B cell (primary cell): ENCODE results near the gene GRID2. TPM values are rescaled to one million over a fixed set of nuclear protein-coding genes. Genes with fewer than 3 reads are reported as not detected.

Source experiments
- ATAC-seq: fragments of 200-7000 bp; cut with Tn5 transposase; one replicate; pipeline ENCODE4 v1.10.0; 2021; ENCODE audit warnings: low read depth, mild to moderate bottlenecking, moderate number of reproducible peaks, moderate library complexity
- CTCF ChIA-PET: fragments of 350-600 bp; sonication (Branson Sonifier 250); formaldehyde crosslinking; loops from one replicate; lab custom pipeline; 2021; ENCODE audit warnings: antibody characterized with exemption, inconsistent platforms; lab: Charles Lee
- POLR2A ChIA-PET: fragments of 350-600 bp; sonication (Branson Sonifier 250); formaldehyde crosslinking; loops from one replicate; lab custom pipeline; 2021; ENCODE audit warnings: antibody characterized with exemption; lab: Charles Lee
- DNase-seq: peaks from one replicate; pipeline ENCODE4 v3.0.0; 2013
- H2AFZ ChIP-seq: 2 replicates; pipeline ENCODE4 v1.6.1; 2012; ENCODE audit warnings: mild to moderate bottlenecking, low read depth, low read length; ENCODE audit not compliant: insufficient read depth, poor library complexity, severe bottlenecking
- H3K27ac ChIP-seq, 2 donors: 1 replicate in 1 of 2; 2 replicates in 1 of 2; pipeline ENCODE4 v1.5.1; 2012 to 2013; ENCODE audit warnings: low read length in 2 of 2, mild to moderate bottlenecking in 2 of 2, moderate library complexity in 1 of 2
- H3K27me3 ChIP-seq, 4 experiments: fragments of 200-600 bp in 1 of 4; sonication (generic) in 1 of 4; replicated peaks in 1 of 4; 1 replicate in 2 of 4; 2 replicates in 2 of 4; pipeline versions ENCODE4 v1.6.1 to v1.7.0; 2013 to 2016; ENCODE audit warnings: low read length in 3 of 4, mild to moderate bottlenecking in 2 of 4, mixed read lengths in 1 of 4, moderate library complexity in 1 of 4; ENCODE audit not compliant: insufficient read depth in 4 of 4, control insufficient read depth in 3 of 4; ENCODE audit errors: control extremely low read depth in 1 of 4
- H3K36me3 ChIP-seq, 2 experiments: replicated peaks in 1 of 2; 1 replicate in 1 of 2; 2 replicates in 1 of 2; pipeline versions ENCODE4 v1.6.1 to v1.7.1; 2013; ENCODE audit warnings: low read length in 1 of 2; ENCODE audit not compliant: insufficient read depth in 2 of 2, control insufficient read depth in 1 of 2; ENCODE audit errors: control extremely low read depth in 1 of 2, extremely low read depth in 1 of 2
- H3K4me1 ChIP-seq, 2 donors: fragments of 200-600 bp in 1 of 2; sonication (generic) in 1 of 2; 1 replicate in 1 of 2; 2 replicates in 1 of 2; pipeline versions ENCODE4 v1.5.1 to v1.6.1; 2013 to 2017; ENCODE audit warnings: low read length in 2 of 2; ENCODE audit not compliant: control insufficient read depth in 2 of 2, insufficient read depth in 2 of 2
- H3K4me2 ChIP-seq: replicated peaks from 2 replicates; pipeline ENCODE3; 2012; ENCODE audit warnings: mild to moderate bottlenecking, low read depth, low read length; ENCODE audit not compliant: poor library complexity, severe bottlenecking
- H3K4me3 ChIP-seq, 5 experiments: fragments of 200-600 bp in 1 of 5; sonication (generic) in 1 of 5; 1 replicate in 3 of 5; 2 replicates in 2 of 5; pipeline versions ENCODE4 v1.5.1 to v1.7.0; 2011 to 2016; ENCODE audit warnings: low read length in 4 of 5, mild to moderate bottlenecking in 4 of 5, low read depth in 2 of 5, control low read depth in 1 of 5, moderate library complexity in 1 of 5; ENCODE audit not compliant: insufficient read depth in 1 of 5; ENCODE audit errors: control extremely low read depth in 1 of 5, extremely low read depth in 1 of 5
- H3K79me2 ChIP-seq: fragments of 200-600 bp; sonication (generic); one replicate; pipeline ENCODE4 v1.6.0; 2016; ENCODE audit warnings: low read length; ENCODE audit not compliant: control insufficient read depth, insufficient read depth
- H3K9ac ChIP-seq: fragments of 200-600 bp; sonication (generic); 2 replicates; pipeline ENCODE4 v1.6.1; 2017; ENCODE audit warnings: mild to moderate bottlenecking, low read length, moderate library complexity
- H3K9me3 ChIP-seq, 3 donors: one replicate each; pipeline versions ENCODE4 v1.6.1 to v1.7.1; 2013; ENCODE audit warnings: low read length in 2 of 3; ENCODE audit not compliant: control insufficient read depth in 2 of 3, insufficient read depth in 1 of 3; ENCODE audit errors: control extremely low read depth in 1 of 3
- H4K20me1 ChIP-seq: 2 replicates; pipeline ENCODE4 v1.6.0; 2012; ENCODE audit warnings: mild to moderate bottlenecking, low read length; ENCODE audit not compliant: insufficient read depth, control insufficient read depth, poor library complexity, severe bottlenecking
- H3K27ac Mint-ChIP-seq: one replicate; pipeline ENCODE4 v1.8.0; 2021; ENCODE audit warnings: mixed read lengths
- H3K27me3 Mint-ChIP-seq: one replicate; pipeline ENCODE4 v1.8.0; 2021; ENCODE audit warnings: mixed read lengths
- H3K4me1 Mint-ChIP-seq: one replicate; pipeline ENCODE4 v1.8.0; 2021; ENCODE audit warnings: mixed read lengths
- H3K4me3 Mint-ChIP-seq: one replicate; pipeline ENCODE4 v1.8.0; 2021; ENCODE audit warnings: mixed read lengths
- H3K9me3 Mint-ChIP-seq: one replicate; pipeline ENCODE4 v1.8.0; 2022; ENCODE audit warnings: mixed read lengths; ENCODE audit not compliant: insufficient read depth
- EZH2 ChIP-seq: IDR thresholded peaks from 2 replicates; pipeline ENCODE4 v1.6.1; 2012; ENCODE audit warnings: borderline replicate concordance, low read depth, mild to moderate bottlenecking, moderate library complexity, low read length; ENCODE audit not compliant: insufficient read depth, poor library complexity, severe bottlenecking
- WGBS: methylation state at CpG from one replicate; pipeline ENCODE4 v1.1.5; 2013; ENCODE audit warnings: missing lambda C conversion rate; ENCODE audit not compliant: insufficient coverage; 5-methylcytosine and 5-hydroxymethylcytosine counted together
- intact Hi-C: fragments of 100-400 bp; cut with micrococcal nuclease; formaldehyde crosslinking; loops from one replicate; pipeline ENCODE4 v1.10.0; 2022
- polyA plus RNA-seq: library from polyadenylated mRNA; depleted of rRNA; stranded (reverse); fragments of >200 nt; gene quantifications from 2 replicates; pipeline ENCODE4 v1.2.3, GENCODE V29; 2012
- total RNA-seq, 2 donors: library from RNA; stranded (reverse); fragments of 120-200 nt in 1 of 2; gene quantifications; 1 replicate in 1 of 2; 2 replicates in 1 of 2; pipeline versions ENCODE4 v1.2.3 to v1.2.4, GENCODE V29; 2013 to 2022
- TF ChIP-seq, protein P1 (sequence below): fragments of 200-600 bp; IDR thresholded peaks from one replicate; pipeline ENCODE4 v1.8.0; 2022; ENCODE audit warnings: antibody characterized with exemption, mild to moderate bottlenecking

The GRID2 gene
- total and polyA plus RNA-seq, 2 donors (not counting 1 experiment from before 2014, with no cell fraction given): not detected

DNA sequence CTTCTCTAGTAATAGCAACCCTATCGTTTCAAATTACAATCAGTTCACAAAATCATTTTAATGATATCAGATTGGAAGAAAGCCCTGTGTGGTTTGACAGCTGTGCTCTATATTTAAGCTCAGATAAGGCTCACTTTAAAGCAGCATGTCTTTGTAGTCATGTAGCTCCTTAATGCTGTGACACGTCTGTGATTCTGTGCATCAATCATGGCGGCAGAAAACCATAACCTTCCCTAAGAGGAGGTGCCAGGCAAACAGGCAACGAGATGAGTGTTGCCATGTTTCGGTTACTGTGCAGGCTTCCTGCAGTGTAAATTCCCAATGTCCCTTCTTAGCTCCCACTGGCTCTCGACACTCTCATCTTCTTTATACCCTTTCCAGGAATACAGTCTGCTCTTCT is 212.7 kb downstream of the GRID2 start:
- H3K9me3 Mint-ChIP-seq: peaks cover 2% of the 10 kb centered on the region
- no peak overlapping the region for H3K27ac Mint-ChIP-seq
- POLR2A ChIA-PET: no interaction called here
- DNase-seq (no peak), ATAC-seq (no peak)
- 83% methylated on average over 2 of the region's 6 CpGs for WGBS
- intact Hi-C loops: no loop called here
- Histone ChIP-seq H3K9ac (no peak overlapping the region), H3K79me2 (no peaks in the 10 kb centered on the region), H3K4me3 (no peak overlapping the region), H3K27me3 (no peaks in the 10 kb centered on the region), H2AFZ (no peak overlapping the region), H4K20me1 (no peaks in the 10 kb centered on the region), H3K4me1 (no peaks in the 10 kb centered on the region), H3K36me3 (no peaks in the 10 kb centered on the region), H3K27ac (no peak overlapping the region), H3K4me2 (no peak overlapping the region), H3K9me3 (no peaks in the 10 kb centered on the region)
- no peak overlapping the region for H3K4me3 Mint-ChIP-seq
- CTCF ChIA-PET: no interaction called here
- TF ChIP-seq, protein P1, sequence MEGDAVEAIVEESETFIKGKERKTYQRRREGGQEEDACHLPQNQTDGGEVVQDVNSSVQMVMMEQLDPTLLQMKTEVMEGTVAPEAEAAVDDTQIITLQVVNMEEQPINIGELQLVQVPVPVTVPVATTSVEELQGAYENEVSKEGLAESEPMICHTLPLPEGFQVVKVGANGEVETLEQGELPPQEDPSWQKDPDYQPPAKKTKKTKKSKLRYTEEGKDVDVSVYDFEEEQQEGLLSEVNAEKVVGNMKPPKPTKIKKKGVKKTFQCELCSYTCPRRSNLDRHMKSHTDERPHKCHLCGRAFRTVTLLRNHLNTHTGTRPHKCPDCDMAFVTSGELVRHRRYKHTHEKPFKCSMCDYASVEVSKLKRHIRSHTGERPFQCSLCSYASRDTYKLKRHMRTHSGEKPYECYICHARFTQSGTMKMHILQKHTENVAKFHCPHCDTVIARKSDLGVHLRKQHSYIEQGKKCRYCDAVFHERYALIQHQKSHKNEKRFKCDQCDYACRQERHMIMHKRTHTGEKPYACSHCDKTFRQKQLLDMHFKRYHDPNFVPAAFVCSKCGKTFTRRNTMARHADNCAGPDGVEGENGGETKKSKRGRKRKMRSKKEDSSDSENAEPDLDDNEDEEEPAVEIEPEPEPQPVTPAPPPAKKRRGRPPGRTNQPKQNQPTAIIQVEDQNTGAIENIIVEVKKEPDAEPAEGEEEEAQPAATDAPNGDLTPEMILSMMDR: no peak
- no peak for TF ChIP-seq EZH2
- H3K27me3 Mint-ChIP-seq: no peaks in the 10 kb centered on the region
- H3K4me1 Mint-ChIP-seq: no peaks in the 10 kb centered on the region

DNA sequence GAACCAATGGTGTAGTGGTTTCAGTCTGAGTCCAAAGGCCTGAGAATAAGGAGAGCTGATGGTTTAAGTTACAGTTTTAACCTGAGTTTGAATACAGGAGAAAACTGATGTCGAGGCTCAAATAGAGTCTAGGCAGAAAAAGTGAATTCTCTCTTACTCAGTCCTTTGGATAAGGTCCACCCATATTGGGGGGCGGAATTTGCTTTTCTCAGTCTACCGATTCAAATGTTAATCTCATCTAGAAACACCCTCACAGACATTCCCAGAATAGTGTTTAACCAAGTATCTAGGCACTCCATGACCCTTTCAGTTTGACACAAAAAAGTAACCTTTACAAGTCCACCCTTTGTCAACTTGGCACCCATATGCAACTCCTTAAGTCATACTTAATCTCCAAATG is 216.0 kb downstream of the GRID2 start:
- WGBS: 92% methylated on average over 2 of the region's 3 CpGs
- Mint-ChIP-seq H3K4me1 (no peaks in the 10 kb centered on the region), H3K27ac (no peak overlapping the region), H3K4me3 (no peak overlapping the region), H3K9me3 (no peaks in the 10 kb centered on the region), H3K27me3 (no peaks in the 10 kb centered on the region)
- Histone ChIP-seq H2AFZ (no peak overlapping the region), H3K4me2 (no peak overlapping the region), H3K27ac (no peak overlapping the region), H3K9ac (no peak overlapping the region), H3K79me2 (no peaks in the 10 kb centered on the region), H3K36me3 (no peaks in the 10 kb centered on the region), H3K4me3 (no peak overlapping the region), H3K4me1 (no peaks in the 10 kb centered on the region), H3K9me3 (no peaks in the 10 kb centered on the region), H3K27me3 (no peaks in the 10 kb centered on the region), H4K20me1 (no peaks in the 10 kb centered on the region)
- ChIA-PET CTCF (no interaction called here), POLR2A (no interaction called here)
- no peak for ATAC-seq
- intact Hi-C loops: no loop called here
- no peak for DNase-seq
- TF ChIP-seq EZH2: no peak
- TF ChIP-seq, protein P1: no peak
